Ovary (tissue), 3 donors: ENCODE results near the gene GUCY2D.

Experiments
- EP300 ChIP-seq: sonication (generic); formaldehyde crosslinking; IDR thresholded peaks from one replicate; pipeline ENCODE4 v1.6.1; 2017; ENCODE audit warnings: antibody characterized with exemption
- POLR2A ChIP-seq: fragments of 450-650 bp; IDR thresholded peaks from one replicate; pipeline ENCODE4 v1.6.1; 2017; ENCODE audit warnings: antibody characterized with exemption, mild to moderate bottlenecking, moderate library complexity
- TF ChIP-seq, protein P1 (sequence below), 3 donors: fragments of 450-650 bp in 2 of 3; fragments of 200-600 bp in 1 of 3; IDR thresholded peaks; one replicate each; pipeline versions ENCODE4 v1.5.1 to v1.8.0; 2016 to 2022; ENCODE audit warnings: antibody characterized with exemption in 3 of 3, mild to moderate bottlenecking in 1 of 3
- donor health status: DM: no; HTN: no; CAD: no.

DNA sequence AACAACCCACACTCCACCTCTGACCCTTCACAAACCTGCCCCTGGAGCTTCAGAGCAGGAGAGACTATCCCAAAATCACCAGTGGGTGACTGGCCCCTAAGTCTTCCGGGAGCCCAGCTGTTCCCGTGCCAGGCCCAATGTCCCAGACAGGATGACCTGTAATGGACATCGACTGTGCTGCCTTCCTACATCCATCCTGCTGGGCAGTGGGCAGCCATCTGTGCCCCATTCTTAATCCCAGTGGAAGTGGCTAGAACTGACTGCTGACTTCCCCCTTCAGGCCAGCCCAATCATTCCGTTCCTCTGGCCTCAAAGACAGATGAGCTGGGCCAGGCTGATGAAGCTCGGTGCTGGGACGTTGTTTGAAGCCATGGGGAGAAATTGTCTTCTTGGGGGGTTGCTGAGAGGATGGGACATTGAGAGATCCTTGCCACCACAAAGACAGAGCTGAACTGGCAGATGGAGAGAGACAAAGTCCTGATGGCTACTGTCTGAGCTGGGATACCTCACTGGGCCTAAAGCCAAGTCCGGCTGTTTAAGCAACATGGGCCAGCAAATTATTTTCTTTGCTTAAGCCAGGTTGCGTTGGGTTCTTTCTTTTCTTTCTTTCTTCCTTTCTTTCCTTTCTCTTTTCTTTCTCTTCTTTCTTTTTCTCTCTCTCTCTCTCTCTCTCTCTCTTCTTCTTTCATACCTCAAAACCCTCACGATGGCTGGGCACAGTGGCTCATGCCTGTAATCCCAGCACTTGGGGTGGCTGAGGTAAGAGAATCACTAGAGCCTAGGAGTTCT lies 18.6 kb downstream of the GUCY2D start:
- TF ChIP-seq, protein P1, sequence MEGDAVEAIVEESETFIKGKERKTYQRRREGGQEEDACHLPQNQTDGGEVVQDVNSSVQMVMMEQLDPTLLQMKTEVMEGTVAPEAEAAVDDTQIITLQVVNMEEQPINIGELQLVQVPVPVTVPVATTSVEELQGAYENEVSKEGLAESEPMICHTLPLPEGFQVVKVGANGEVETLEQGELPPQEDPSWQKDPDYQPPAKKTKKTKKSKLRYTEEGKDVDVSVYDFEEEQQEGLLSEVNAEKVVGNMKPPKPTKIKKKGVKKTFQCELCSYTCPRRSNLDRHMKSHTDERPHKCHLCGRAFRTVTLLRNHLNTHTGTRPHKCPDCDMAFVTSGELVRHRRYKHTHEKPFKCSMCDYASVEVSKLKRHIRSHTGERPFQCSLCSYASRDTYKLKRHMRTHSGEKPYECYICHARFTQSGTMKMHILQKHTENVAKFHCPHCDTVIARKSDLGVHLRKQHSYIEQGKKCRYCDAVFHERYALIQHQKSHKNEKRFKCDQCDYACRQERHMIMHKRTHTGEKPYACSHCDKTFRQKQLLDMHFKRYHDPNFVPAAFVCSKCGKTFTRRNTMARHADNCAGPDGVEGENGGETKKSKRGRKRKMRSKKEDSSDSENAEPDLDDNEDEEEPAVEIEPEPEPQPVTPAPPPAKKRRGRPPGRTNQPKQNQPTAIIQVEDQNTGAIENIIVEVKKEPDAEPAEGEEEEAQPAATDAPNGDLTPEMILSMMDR (IDR thresholded peaks at IDR 0.05): no peak
- TF ChIP-seq POLR2A (no peak), EP300 (no peak)
